ENCODE results near the gene SLC7A9.

GRCh38 chr19:32862741-32863140 is 6.8 kb downstream of the SLC7A9 start:
- TF ChIP-seq POLR2A (IDR thresholded peaks at IDR 0.05) = no peak
- no peak for TF ChIP-seq CTCF (IDR thresholded peaks at IDR 0.05 in 4 of 5, conservative IDR thresholded peaks at IDR 0.05 in 1 of 5)

Measured in gastrocnemius medialis (tissue), 4 donors.